HCT116 (cell line): ENCODE data around the gene MMP15. TPM values are rescaled to one million over a fixed set of nuclear protein-coding genes. Genes with fewer than 3 reads are reported as not detected.

ENCODE experiments used
- ATAC-seq: fragments of 200-7000 bp; cut with Tn5 transposase; 2 replicates; pipeline ENCODE4 v1.9.1; 2020; ENCODE audit warnings: mild to moderate bottlenecking, moderate library complexity
- BruUV-seq: library from RNA; stranded (reverse); fragments of 400-500 nt; replicated peaks from 2 replicates; lab custom pipeline; 2021; lab: Mats Ljungman, UMichigan
- CTCF ChIA-PET: fragments of 300-600 bp; sonication (Branson Sonifier 250); formaldehyde crosslinking; loops from one replicate; lab custom pipeline; 2021; ENCODE audit warnings: antibody characterized with exemption; lab: Charles Lee
- POLR2A ChIA-PET: fragments of 300-600, 350-600 bp; sonication (Branson Sonifier 250); formaldehyde crosslinking; loops from one replicate; lab custom pipeline; 2021; ENCODE audit warnings: antibody characterized with exemption; lab: Charles Lee
- RAD21 ChIA-PET, 2 experiments: fragments of 300-600 bp; sonication (Branson Sonifier 250); formaldehyde crosslinking; loops; one replicate each; lab custom pipeline; 2023; ENCODE audit warnings: low total read pairs in 2 of 2; ENCODE audit not compliant: uncharacterized antibody in 2 of 2, unreplicated experiment in 2 of 2, low non-redundant PET in 1 of 2; lab: Charles Lee
- DNase-seq: peaks from one replicate; pipeline ENCODE4 v3.0.0-alpha.2; 2010; ENCODE audit warnings: low read depth, low spot score
- H2AFZ ChIP-seq: fragments of 200-600 bp; shearing (Covaris generic), sonication (generic); 2 replicates; pipeline ENCODE4 v1.6.1; 2017; ENCODE audit warnings: low read depth, mixed run types, mixed read lengths, antibody characterized with exemption, low read length; ENCODE audit not compliant: poor library complexity, severe bottlenecking
- H3K27ac ChIP-seq: 2 replicates; pipeline ENCODE4 v1.5.1; 2012; ENCODE audit warnings: low read depth, low read length
- H3K27me3 ChIP-seq: fragments of 200-600 bp; sonication (generic); 2 replicates; pipeline ENCODE4 v1.6.1; 2016; ENCODE audit warnings: mixed run types, low read length, mixed read lengths; ENCODE audit not compliant: insufficient read depth
- H3K36me3 ChIP-seq, 2 experiments: fragments of 200-500 bp in 1 of 2; fragments of 200-600 bp in 1 of 2; sonication (Bioruptor generic) in 1 of 2; sonication (generic) in 1 of 2; 2 replicates each; pipeline versions ENCODE4 v1.5.1 to v1.6.1; 2014 to 2016; ENCODE audit warnings: low read length in 2 of 2, inconsistent platforms in 1 of 2, mixed read lengths in 1 of 2, mixed run types in 1 of 2; ENCODE audit not compliant: insufficient read depth in 2 of 2, control insufficient read depth in 1 of 2
- H3K4me1 ChIP-seq, 2 experiments: fragments of 200-600 bp in 1 of 2; sonication (generic) in 1 of 2; 2 replicates each; pipeline versions ENCODE4 v1.5.1 to v1.6.1; 2012 to 2017; ENCODE audit warnings: low read length in 2 of 2, inconsistent platforms in 1 of 2, mild to moderate bottlenecking in 1 of 2, mixed read lengths in 1 of 2, mixed run types in 1 of 2, moderate library complexity in 1 of 2; ENCODE audit not compliant: insufficient read depth in 2 of 2, control insufficient read depth in 1 of 2
- H3K4me2 ChIP-seq: fragments of 200-600 bp; sonication (generic); 2 replicates; pipeline ENCODE4 v1.6.1; 2017; ENCODE audit warnings: mixed run types, low read length, mixed read lengths
- H3K4me3 ChIP-seq, 2 experiments: fragments of 200-600 bp in 1 of 2; sonication (generic) in 1 of 2; replicated peaks in 1 of 2; 2 replicates each; pipeline ENCODE4 v1.5.1; 2011 to 2016; ENCODE audit warnings: low read length in 2 of 2, control low read depth in 1 of 2, low read depth in 1 of 2, mild to moderate bottlenecking in 1 of 2, mixed read lengths in 1 of 2, mixed run types in 1 of 2
- H3K79me2 ChIP-seq: fragments of 200-600 bp; sonication (generic); 2 replicates; pipeline ENCODE4 v1.6.1; 2017; ENCODE audit warnings: mild to moderate bottlenecking, mixed run types, low read length, moderate library complexity, mixed read lengths; ENCODE audit not compliant: insufficient read depth
- H3K9ac ChIP-seq: fragments of 200-600 bp; sonication (generic); 2 replicates; pipeline ENCODE4 v1.6.1; 2016; ENCODE audit warnings: low read length, mixed read lengths
- H3K9me2 ChIP-seq: fragments of 200-600 bp; sonication (generic), shearing (Covaris generic); 2 replicates; pipeline ENCODE4 v1.6.1; 2017; ENCODE audit warnings: mixed run types, mild to moderate bottlenecking, moderate library complexity; ENCODE audit not compliant: insufficient read depth
- H3K9me3 ChIP-seq, 2 experiments: fragments of 200-500 bp in 1 of 2; fragments of 200-600 bp in 1 of 2; sonication (Bioruptor generic) in 1 of 2; sonication (generic) in 1 of 2; 2 replicates each; pipeline ENCODE4 v1.6.1; 2014 to 2017; ENCODE audit warnings: low read length in 2 of 2, mixed read lengths in 2 of 2, inconsistent platforms in 1 of 2, low read depth in 1 of 2, mild to moderate bottlenecking in 1 of 2, mixed run types in 1 of 2, moderate library complexity in 1 of 2; ENCODE audit not compliant: control insufficient read depth in 1 of 2, insufficient read depth in 1 of 2
- H4K20me1 ChIP-seq: fragments of 200-600 bp; sonication (generic), shearing (Covaris generic); 2 replicates; pipeline ENCODE4 v1.6.1; 2017; ENCODE audit warnings: mixed run types, mild to moderate bottlenecking, moderate library complexity; ENCODE audit not compliant: insufficient read depth
- CBX3 ChIP-seq: IDR thresholded peaks from 2 replicates; pipeline ENCODE4 v1.6.1; 2012; ENCODE audit warnings: low read depth
- EGR1 ChIP-seq: IDR thresholded peaks from 2 replicates; pipeline ENCODE4 v1.6.1; 2012; ENCODE audit warnings: low read depth
- EZH2phosphoT487 ChIP-seq: fragments of 200-600 bp; IDR thresholded peaks from 2 replicates; pipeline ENCODE4 v1.6.1; 2018; ENCODE audit warnings: antibody characterized with exemption, borderline replicate concordance
- FOSL1 ChIP-seq: IDR thresholded peaks from 2 replicates; pipeline ENCODE4 v1.6.1; 2012; ENCODE audit warnings: low read depth
- POLR2A ChIP-seq: IDR thresholded peaks from 2 replicates; pipeline ENCODE4 v1.7.0; 2011; ENCODE audit warnings: borderline replicate concordance; ENCODE audit not compliant: insufficient read depth, insufficient read length; ENCODE audit errors: extremely low read depth
- POLR2AphosphoS5 ChIP-seq: IDR thresholded peaks from 2 replicates; pipeline ENCODE4 v1.6.1; 2011; ENCODE audit warnings: mild to moderate bottlenecking, low read depth, low read length, moderate library complexity
- SP1 ChIP-seq: IDR thresholded peaks from 2 replicates; pipeline ENCODE4 v1.6.1; 2012; ENCODE audit warnings: low read depth
- SRF ChIP-seq: IDR thresholded peaks from 2 replicates; pipeline ENCODE4 v1.6.1; 2012; ENCODE audit warnings: low read depth
- TCF7L2 ChIP-seq: IDR thresholded peaks from 2 replicates; pipeline ENCODE4 v1.7.0; 2011; ENCODE audit warnings: borderline replicate concordance, inconsistent platforms; ENCODE audit not compliant: insufficient read depth, insufficient read length; ENCODE audit errors: extremely low read depth
- YY1 ChIP-seq: IDR thresholded peaks from 2 replicates; pipeline ENCODE4 v1.6.1; 2011; ENCODE audit warnings: low read length, low read depth, moderate library complexity, mild to moderate bottlenecking; ENCODE audit not compliant: insufficient replicate concordance; ENCODE audit errors: extremely low read depth
- ZNF274 ChIP-seq: fragments of 200-500 bp; sonication (Bioruptor generic); IDR thresholded peaks from 2 replicates; pipeline ENCODE4 v1.6.1; 2014; ENCODE audit warnings: mild to moderate bottlenecking, low read depth, low read length, inconsistent platforms
- intact Hi-C: fragments of 100-400 bp; cut with micrococcal nuclease; formaldehyde crosslinking; loops from 2 replicates; pipeline ENCODE4 v1.10.0; 2022
- total RNA-seq: library from RNA; stranded (reverse); gene quantifications from one replicate; pipeline ENCODE4 v1.2.1, GENCODE V29; 2021; ENCODE audit not compliant: unreplicated experiment
- TF ChIP-seq, protein P1 (sequence below): IDR thresholded peaks from 2 replicates; pipeline ENCODE4 v1.6.1; 2011; ENCODE audit warnings: mild to moderate bottlenecking, low read length, moderate library complexity; ENCODE audit not compliant: insufficient replicate concordance; ENCODE audit errors: extremely low read depth
- TF ChIP-seq, protein P2 (sequence below): IDR thresholded peaks from 2 replicates; pipeline ENCODE4 v1.6.1; 2012; ENCODE audit warnings: low read depth
- TF ChIP-seq, protein P3 (sequence below), 3 experiments: fragments of 200-600 bp in 1 of 3; sonication (generic) in 1 of 3; IDR thresholded peaks in 2 of 3; conservative IDR thresholded peaks in 1 of 3; 2 replicates each; pipeline ENCODE4 v1.5.1; 2012 to 2017; ENCODE audit warnings: low read depth in 2 of 3, low read length in 2 of 3, antibody characterized with exemption in 1 of 3, borderline replicate concordance in 1 of 3, control low read depth in 1 of 3, mild to moderate bottlenecking in 1 of 3, mixed read lengths in 1 of 3, mixed run types in 1 of 3, moderate library complexity in 1 of 3; ENCODE audit not compliant: insufficient read depth in 1 of 3

MMP15 gene
- total RNA-seq, 1 experiment from 2014 or later, result 38.5 TPM

DNA sequence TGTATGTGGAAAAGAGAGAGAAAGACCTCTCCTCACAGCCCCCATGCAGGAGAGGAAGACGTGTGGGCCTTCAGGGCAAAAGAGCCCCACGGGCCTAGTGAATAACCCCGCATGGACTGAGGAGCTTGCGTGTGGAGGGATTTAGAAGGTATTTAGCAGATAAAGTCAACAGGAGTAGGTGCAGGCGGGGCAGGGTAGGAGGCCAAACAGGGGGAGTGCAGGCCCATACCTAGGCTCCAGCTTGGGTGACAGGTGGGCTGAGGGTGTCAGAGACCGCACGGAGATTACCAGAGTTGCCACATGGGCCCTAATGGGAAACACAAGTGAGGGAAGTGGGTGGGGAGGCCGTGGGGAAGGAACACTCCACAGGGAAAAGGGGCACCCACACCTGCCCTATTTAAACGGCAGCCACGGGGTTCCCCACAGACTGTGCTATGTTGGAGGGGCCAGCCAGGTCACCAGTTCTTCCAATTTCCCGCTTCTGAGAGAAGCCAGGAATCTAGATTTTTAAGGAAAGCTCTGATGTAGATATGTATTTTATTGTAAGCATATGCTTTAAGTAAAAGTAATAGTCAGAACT lies 46.5 kb upstream of the MMP15 start:
- ChIA-PET CTCF (no interaction called here), RAD21 (no interaction called here), POLR2A (no interaction called here)
- no TSS peak for BruUV-seq
- H3K27me3 ChIP-seq, result no peaks in the 10 kb centered on the region
- DNase-seq (no peak), ATAC-seq (no peak)
- H2AFZ ChIP-seq, result no peak overlapping the region
- no peak overlapping the region for H3K4me3 ChIP-seq
- TF ChIP-seq, protein P1, sequence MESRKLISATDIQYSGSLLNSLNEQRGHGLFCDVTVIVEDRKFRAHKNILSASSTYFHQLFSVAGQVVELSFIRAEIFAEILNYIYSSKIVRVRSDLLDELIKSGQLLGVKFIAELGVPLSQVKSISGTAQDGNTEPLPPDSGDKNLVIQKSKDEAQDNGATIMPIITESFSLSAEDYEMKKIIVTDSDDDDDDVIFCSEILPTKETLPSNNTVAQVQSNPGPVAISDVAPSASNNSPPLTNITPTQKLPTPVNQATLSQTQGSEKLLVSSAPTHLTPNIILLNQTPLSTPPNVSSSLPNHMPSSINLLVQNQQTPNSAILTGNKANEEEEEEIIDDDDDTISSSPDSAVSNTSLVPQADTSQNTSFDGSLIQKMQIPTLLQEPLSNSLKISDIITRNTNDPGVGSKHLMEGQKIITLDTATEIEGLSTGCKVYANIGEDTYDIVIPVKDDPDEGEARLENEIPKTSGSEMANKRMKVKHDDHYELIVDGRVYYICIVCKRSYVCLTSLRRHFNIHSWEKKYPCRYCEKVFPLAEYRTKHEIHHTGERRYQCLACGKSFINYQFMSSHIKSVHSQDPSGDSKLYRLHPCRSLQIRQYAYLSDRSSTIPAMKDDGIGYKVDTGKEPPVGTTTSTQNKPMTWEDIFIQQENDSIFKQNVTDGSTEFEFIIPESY, result no peak
- TF ChIP-seq, protein P2, sequence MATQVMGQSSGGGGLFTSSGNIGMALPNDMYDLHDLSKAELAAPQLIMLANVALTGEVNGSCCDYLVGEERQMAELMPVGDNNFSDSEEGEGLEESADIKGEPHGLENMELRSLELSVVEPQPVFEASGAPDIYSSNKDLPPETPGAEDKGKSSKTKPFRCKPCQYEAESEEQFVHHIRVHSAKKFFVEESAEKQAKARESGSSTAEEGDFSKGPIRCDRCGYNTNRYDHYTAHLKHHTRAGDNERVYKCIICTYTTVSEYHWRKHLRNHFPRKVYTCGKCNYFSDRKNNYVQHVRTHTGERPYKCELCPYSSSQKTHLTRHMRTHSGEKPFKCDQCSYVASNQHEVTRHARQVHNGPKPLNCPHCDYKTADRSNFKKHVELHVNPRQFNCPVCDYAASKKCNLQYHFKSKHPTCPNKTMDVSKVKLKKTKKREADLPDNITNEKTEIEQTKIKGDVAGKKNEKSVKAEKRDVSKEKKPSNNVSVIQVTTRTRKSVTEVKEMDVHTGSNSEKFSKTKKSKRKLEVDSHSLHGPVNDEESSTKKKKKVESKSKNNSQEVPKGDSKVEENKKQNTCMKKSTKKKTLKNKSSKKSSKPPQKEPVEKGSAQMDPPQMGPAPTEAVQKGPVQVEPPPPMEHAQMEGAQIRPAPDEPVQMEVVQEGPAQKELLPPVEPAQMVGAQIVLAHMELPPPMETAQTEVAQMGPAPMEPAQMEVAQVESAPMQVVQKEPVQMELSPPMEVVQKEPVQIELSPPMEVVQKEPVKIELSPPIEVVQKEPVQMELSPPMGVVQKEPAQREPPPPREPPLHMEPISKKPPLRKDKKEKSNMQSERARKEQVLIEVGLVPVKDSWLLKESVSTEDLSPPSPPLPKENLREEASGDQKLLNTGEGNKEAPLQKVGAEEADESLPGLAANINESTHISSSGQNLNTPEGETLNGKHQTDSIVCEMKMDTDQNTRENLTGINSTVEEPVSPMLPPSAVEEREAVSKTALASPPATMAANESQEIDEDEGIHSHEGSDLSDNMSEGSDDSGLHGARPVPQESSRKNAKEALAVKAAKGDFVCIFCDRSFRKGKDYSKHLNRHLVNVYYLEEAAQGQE, result no peak
- no peak for TF ChIP-seq ZNF274
- no peak for TF ChIP-seq FOSL1
- TF ChIP-seq EGR1, result no peak
- TF ChIP-seq SP1, result no peak
- no peak for TF ChIP-seq YY1
- no peak for TF ChIP-seq SRF
- TF ChIP-seq POLR2A, result no peak
- TF ChIP-seq TCF7L2, result no peak
- TF ChIP-seq EZH2phosphoT487, result no peak
- TF ChIP-seq, protein P3, sequence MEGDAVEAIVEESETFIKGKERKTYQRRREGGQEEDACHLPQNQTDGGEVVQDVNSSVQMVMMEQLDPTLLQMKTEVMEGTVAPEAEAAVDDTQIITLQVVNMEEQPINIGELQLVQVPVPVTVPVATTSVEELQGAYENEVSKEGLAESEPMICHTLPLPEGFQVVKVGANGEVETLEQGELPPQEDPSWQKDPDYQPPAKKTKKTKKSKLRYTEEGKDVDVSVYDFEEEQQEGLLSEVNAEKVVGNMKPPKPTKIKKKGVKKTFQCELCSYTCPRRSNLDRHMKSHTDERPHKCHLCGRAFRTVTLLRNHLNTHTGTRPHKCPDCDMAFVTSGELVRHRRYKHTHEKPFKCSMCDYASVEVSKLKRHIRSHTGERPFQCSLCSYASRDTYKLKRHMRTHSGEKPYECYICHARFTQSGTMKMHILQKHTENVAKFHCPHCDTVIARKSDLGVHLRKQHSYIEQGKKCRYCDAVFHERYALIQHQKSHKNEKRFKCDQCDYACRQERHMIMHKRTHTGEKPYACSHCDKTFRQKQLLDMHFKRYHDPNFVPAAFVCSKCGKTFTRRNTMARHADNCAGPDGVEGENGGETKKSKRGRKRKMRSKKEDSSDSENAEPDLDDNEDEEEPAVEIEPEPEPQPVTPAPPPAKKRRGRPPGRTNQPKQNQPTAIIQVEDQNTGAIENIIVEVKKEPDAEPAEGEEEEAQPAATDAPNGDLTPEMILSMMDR (IDR thresholded peaks at IDR 0.05 in 2 of 3, conservative IDR thresholded peaks at IDR 0.05 in 1 of 3; ENCODE audit: borderline replicate concordance in 1 of 3, insufficient read depth in 1 of 3, low read depth in 2 of 3, low read length in 2 of 3), result no peak
- TF ChIP-seq CBX3, result no peak
- TF ChIP-seq POLR2AphosphoS5, result no peak
- intact Hi-C loops, result no loop called here
- H3K4me1 ChIP-seq, result no peaks in the 10 kb centered on the region
- H3K9me3 ChIP-seq, result no peaks in the 10 kb centered on the region
- H3K9ac ChIP-seq, result no peak overlapping the region
- no peak overlapping the region for H3K4me2 ChIP-seq
- no peaks in the 10 kb centered on the region for H3K9me2 ChIP-seq
- H3K79me2 ChIP-seq, result no peaks in the 10 kb centered on the region
- H3K36me3 ChIP-seq, result no peaks in the 10 kb centered on the region
- no peaks in the 10 kb centered on the region for H4K20me1 ChIP-seq
- no peak overlapping the region for H3K27ac ChIP-seq
